WI38 (cell line): Measurements from ENCODE around the gene ITGA2B.
"Not testable (repeated sequence)": the region's sequence is repeated elsewhere in the genome, so short reads cannot be mapped to it uniquely, and the experiment has no call there.

Source experiments
- H3K4me3 ChIP-seq: 2 replicates; pipeline ENCODE4 v1.5.1; 2011; ENCODE audit warnings: low read depth, mild to moderate bottlenecking, control low read depth, low read length
- TF ChIP-seq, protein P1 (sequence below): IDR thresholded peaks from 2 replicates; pipeline ENCODE4 v1.5.1; 2012; ENCODE audit warnings: low read depth, mild to moderate bottlenecking, control low read depth, low read length

The ITGA2B gene

GRCh38 chr17:44375196-44376017 is 14.0 kb downstream of the ITGA2B start:
- H3K4me3 ChIP-seq: no peak overlapping the region
- TF ChIP-seq, protein P1, sequence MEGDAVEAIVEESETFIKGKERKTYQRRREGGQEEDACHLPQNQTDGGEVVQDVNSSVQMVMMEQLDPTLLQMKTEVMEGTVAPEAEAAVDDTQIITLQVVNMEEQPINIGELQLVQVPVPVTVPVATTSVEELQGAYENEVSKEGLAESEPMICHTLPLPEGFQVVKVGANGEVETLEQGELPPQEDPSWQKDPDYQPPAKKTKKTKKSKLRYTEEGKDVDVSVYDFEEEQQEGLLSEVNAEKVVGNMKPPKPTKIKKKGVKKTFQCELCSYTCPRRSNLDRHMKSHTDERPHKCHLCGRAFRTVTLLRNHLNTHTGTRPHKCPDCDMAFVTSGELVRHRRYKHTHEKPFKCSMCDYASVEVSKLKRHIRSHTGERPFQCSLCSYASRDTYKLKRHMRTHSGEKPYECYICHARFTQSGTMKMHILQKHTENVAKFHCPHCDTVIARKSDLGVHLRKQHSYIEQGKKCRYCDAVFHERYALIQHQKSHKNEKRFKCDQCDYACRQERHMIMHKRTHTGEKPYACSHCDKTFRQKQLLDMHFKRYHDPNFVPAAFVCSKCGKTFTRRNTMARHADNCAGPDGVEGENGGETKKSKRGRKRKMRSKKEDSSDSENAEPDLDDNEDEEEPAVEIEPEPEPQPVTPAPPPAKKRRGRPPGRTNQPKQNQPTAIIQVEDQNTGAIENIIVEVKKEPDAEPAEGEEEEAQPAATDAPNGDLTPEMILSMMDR: no peak

DNA sequence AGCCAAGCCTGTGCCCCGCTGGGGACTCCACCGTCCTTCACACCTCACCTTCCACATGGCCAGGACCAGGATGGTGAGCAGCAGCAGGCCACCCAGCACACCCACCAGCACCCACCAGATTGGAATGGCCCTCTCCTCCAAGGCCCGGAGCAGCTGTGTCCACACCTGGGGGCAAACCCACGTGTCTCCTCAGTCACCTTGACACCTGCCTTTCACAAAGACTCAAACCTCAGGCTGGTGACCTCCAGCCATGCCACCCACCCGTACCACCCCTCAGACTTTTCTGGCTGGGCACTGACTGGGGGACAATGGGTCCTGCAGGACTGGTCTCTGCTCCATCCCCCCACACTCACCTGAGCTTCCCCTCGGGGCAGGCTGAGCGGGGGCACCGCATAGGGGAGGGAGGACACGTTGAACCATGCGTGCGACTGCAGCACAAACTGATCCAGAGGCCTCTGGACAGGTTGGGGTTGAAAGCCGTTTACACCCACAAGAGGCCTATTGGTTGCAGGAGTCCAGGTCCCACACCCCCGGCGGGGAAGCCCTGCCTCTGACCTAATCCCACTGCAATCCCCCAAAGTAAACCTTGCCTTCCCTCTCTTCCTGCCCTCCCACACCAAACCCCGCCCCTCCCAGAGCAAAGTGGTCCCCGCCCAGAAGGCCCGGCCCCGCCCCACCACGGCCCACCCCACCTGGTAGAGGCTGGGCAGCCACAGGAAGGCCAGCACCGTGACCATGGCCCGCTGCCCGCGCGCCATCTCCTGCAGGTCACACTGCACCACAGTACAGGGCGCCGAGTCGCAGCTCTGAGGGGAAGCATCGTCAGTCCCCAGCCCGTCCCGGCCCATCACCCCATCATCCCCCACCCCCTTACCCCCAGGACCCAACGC is 14.9 kb downstream of the ITGA2B start:
- TF ChIP-seq, protein P1: no peak
- no peak overlapping the region for H3K4me3 ChIP-seq

DNA sequence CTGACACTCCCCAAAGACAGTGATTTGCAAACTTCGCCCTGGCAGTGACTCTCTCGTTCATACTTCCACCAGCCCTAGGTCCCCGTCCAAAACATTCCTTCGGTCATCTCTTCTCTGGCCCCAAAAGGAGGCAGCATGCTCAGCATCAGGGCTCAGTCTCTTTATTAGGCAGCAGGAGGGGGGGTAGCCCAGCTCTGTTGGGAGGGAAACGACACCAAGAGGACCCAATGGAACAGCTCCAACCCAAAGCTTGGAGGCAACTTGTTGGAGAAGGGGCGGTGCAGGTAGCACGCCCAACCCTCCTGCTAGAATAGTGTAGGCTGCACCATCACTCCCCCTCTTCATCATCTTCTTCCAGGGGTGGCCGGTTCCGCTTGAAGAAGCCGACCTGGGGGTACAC is 17.4 kb downstream of the ITGA2B start:
- TF ChIP-seq, protein P1: no peak
- H3K4me3 ChIP-seq: no peak overlapping the region

- not testable (repeated sequence) for H3K4me3 ChIP-seq
Measured at GRCh38 chr17:44369414-44370023, 19.9 kb downstream of the ITGA2B start.

DNA sequence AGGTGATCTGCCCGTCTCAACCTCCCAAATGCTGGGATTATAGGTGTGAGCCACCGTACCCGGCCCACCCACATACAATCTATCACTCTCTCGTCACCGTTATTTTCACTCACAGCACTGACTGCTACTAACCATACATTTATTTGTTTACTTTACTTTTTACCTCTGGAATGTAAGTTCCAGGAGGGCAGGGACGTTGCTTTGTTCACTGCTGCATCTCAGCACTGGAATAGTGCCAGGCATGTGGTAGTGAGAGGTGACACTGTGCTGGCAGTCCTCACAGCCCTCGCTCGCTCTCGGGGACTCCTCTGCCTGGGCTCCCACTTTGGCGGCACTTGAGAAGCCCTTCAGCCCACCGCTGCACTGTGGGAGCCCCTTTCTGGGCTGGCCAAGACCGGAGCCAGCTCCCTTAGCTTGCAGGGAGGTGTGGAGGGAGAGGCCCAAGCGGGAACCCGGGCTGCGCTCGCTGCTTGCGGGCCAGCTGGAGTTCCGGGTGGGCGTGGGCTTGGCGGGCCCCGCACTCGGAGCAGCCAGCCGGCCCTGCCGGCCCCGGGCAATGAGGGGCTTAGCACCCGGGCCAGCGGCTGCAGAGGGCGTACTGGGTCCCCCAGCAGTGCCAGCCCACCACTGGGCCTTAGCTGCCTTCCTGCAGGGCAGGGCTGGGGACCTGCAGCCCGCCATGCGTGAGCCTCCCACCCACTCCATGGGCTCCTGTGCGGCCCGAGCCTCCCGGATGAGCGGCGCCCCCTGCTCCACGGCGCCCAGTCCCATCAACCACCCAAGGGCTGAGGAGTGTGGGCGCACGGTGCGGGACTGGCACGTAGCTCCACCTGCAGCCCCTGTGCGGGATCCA is 20.8 kb downstream of the ITGA2B start:
- H3K4me3 ChIP-seq: not testable (repeated sequence)

DNA sequence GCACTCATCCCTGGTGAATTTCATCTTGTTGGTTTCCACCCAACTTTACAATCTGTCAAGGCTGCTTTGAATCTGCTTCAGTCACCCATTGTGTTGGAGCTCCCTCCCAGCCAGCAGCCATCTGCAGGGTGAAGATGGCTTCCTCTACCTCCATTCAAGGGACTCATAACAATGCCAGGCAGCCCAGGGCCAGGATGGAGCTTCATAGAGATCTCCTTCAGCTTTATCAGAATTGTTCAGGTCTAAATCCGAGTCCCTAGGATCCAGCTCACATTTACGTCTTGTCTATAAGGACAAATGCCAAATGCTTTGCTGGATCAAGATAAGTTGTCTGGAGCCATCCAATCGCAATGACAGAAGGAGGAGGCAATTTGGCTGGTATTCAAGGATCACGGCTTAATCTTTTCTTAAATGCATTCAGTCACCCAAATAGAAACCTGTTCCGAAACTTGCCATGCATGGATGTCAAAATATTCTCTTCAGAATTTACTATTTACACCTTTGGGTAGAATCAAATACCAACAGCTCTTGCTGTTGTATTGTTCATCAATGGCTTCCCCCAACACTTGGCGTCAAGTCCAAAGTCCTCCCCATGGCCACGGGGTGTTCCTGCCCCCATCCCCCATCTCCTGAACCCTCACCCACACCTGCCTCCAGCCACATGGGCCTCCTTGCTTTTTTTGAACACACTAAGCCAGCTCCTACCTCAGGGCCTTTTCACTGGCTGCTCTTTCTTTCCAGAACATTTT is 22.0 kb downstream of the ITGA2B start:
- H3K4me3 ChIP-seq: no peak overlapping the region
- TF ChIP-seq, protein P1: no peak

GRCh38 chr17:44365051-44365450 is 24.4 kb downstream of the ITGA2B start:
- not testable (repeated sequence) for H3K4me3 ChIP-seq
